ENCODE results near the gene ACBD4.

The ACBD4 gene

GRCh38 chr17:45164734-45165269 is 29.3 kb downstream of the ACBD4 start:
- Histone ChIP-seq H3K4ac (ENCODE audit: low read length) (no peak overlapping the region), H3K4me1 (ENCODE audit: control insufficient read depth in 2 of 2, insufficient read depth in 1 of 2, low read depth in 1 of 2, low read length in 2 of 2) (peaks cover 8 to 11% of the 10 kb centered on the region in 2 donors), H3K23ac (ENCODE audit: low read depth, low read length, poor library complexity) (no peak overlapping the region), H3K9me3 (replicated peaks in 1 of 2; ENCODE audit: control insufficient read depth in 2 of 2, insufficient read depth in 1 of 2, low read depth in 1 of 2, low read length in 2 of 2) (no peaks in the 10 kb centered on the region), H3K27me3 (ENCODE audit: control insufficient read depth in 3 of 3, insufficient read depth in 3 of 3, low read depth in 1 of 3, low read length in 3 of 3) (no peaks in the 10 kb centered on the region), H2AFZ (ENCODE audit: low read length) (no peak overlapping the region), H4K8ac (ENCODE audit: low read depth, low read length) (no peak overlapping the region), H3K18ac (ENCODE audit: low read length) (no peak overlapping the region), H2BK5ac (ENCODE audit: low read length) (no peak overlapping the region), H2BK15ac (ENCODE audit: low read length) (no peak overlapping the region), H3K36me3 (replicated peaks in 1 of 2; ENCODE audit: control insufficient read depth in 2 of 2, insufficient read depth in 2 of 2, low read length in 2 of 2) (peaks cover 2 to 16% of the 10 kb centered on the region in 2 donors), H3K27ac (replicated peaks; ENCODE audit: low read length) (no peak overlapping the region), H2BK12ac (ENCODE audit: low read length) (no peak overlapping the region), H2BK120ac (ENCODE audit: low read depth, low read length) (no peak overlapping the region), H4K91ac (ENCODE audit: low read depth, low read length, poor library complexity) (no peak overlapping the region), H3K4me3 (ENCODE audit: low read length in 2 of 2) (no peak overlapping the region), H3K4me2 (ENCODE audit: insufficient read depth, low read length, poor library complexity, severe bottlenecking) (no peak overlapping the region), H2AK5ac (ENCODE audit: low read depth, low read length) (no peak overlapping the region), H3K9ac (ENCODE audit: low read depth, low read length, poor library complexity) (no peak overlapping the region), H3K14ac (ENCODE audit: low read length) (no peak overlapping the region), H3K79me1 (ENCODE audit: low read depth, low read length) (no peaks in the 10 kb centered on the region)
- no CpG with 5 or more reads among the region's 7 CpGs for WGBS, 2 donors (ENCODE audit: extremely low coverage in 2 of 2, insufficient read length in 2 of 2, insufficient replicate concordance in 1 of 2)
- DNase-seq (ENCODE audit: low spot score) = no peak

- H3K27me3 ChIP-seq (ENCODE audit: control insufficient read depth in 3 of 3, insufficient read depth in 3 of 3, low read depth in 1 of 3, low read length in 3 of 3) = no peaks in the 10 kb centered on the region
- H3K4me2 ChIP-seq (ENCODE audit: insufficient read depth, low read length, poor library complexity, severe bottlenecking) = no peak overlapping the region
- no peak overlapping the region for H2AFZ ChIP-seq (ENCODE audit: low read length)
- no peak overlapping the region for H2BK15ac ChIP-seq (ENCODE audit: low read length)
- H3K4me1 ChIP-seq (ENCODE audit: control insufficient read depth in 2 of 2, insufficient read depth in 1 of 2, low read depth in 1 of 2, low read length in 2 of 2) = peaks cover 23 to 28% of the 10 kb centered on the region in 2 donors
- H4K8ac ChIP-seq (ENCODE audit: low read depth, low read length) = no peak overlapping the region
- H2BK5ac ChIP-seq (ENCODE audit: low read length) = peak overlapping the region; percentile 46
- no peak overlapping the region for H3K4ac ChIP-seq (ENCODE audit: low read length)
- no CpG with 5 or more reads among the region's 43 CpGs for WGBS, 2 donors (ENCODE audit: extremely low coverage in 2 of 2, insufficient read length in 2 of 2, insufficient replicate concordance in 1 of 2)
- no peaks in the 10 kb centered on the region for H3K9me3 ChIP-seq (replicated peaks in 1 of 2; ENCODE audit: control insufficient read depth in 2 of 2, insufficient read depth in 1 of 2, low read depth in 1 of 2, low read length in 2 of 2)
- H3K79me1 ChIP-seq (ENCODE audit: low read depth, low read length) = no peaks in the 10 kb centered on the region
- H3K14ac ChIP-seq (ENCODE audit: low read length) = no peak overlapping the region
- H3K36me3 ChIP-seq (replicated peaks in 1 of 2; ENCODE audit: control insufficient read depth in 2 of 2, insufficient read depth in 2 of 2, low read length in 2 of 2) = peaks cover 6 to 18% of the 10 kb centered on the region in 2 donors
- no peak overlapping the region for H4K91ac ChIP-seq (ENCODE audit: low read depth, low read length, poor library complexity)
- H2BK120ac ChIP-seq (ENCODE audit: low read depth, low read length) = no peak overlapping the region
- H3K18ac ChIP-seq (ENCODE audit: low read length) = peak overlapping the region; percentile 72
- peak overlapping the region; percentile 40 for H3K23ac ChIP-seq (ENCODE audit: low read depth, low read length, poor library complexity)
- H3K4me3 ChIP-seq (ENCODE audit: low read length in 2 of 2) = no peak overlapping the region
- no peak overlapping the region for H3K9ac ChIP-seq (ENCODE audit: low read depth, low read length, poor library complexity)
- DNase-seq (ENCODE audit: low spot score) = no peak
- H2BK12ac ChIP-seq (ENCODE audit: low read length) = no peak overlapping the region
- H2AK5ac ChIP-seq (ENCODE audit: low read depth, low read length) = peak overlapping the region; percentile 42
- no peak overlapping the region for H3K27ac ChIP-seq (replicated peaks; ENCODE audit: low read length)
These were observed 33.7 kb downstream of the ACBD4 start for GRCh38 chr17:45168991-45169752.

GRCh38 chr17:45170280-45170930 is 34.9 kb downstream of the ACBD4 start:
- Histone ChIP-seq H3K9me3 (replicated peaks in 1 of 2; ENCODE audit: control insufficient read depth in 2 of 2, insufficient read depth in 1 of 2, low read depth in 1 of 2, low read length in 2 of 2) (no peaks in the 10 kb centered on the region), H3K18ac (ENCODE audit: low read length) (peak overlapping the region; percentile 20), H3K27me3 (ENCODE audit: control insufficient read depth in 3 of 3, insufficient read depth in 3 of 3, low read depth in 1 of 3, low read length in 3 of 3) (no peaks in the 10 kb centered on the region), H3K4me1 (ENCODE audit: control insufficient read depth in 2 of 2, insufficient read depth in 1 of 2, low read depth in 1 of 2, low read length in 2 of 2) (peaks cover 23 to 28% of the 10 kb centered on the region in 2 donors), H2BK120ac (ENCODE audit: low read depth, low read length) (peak overlapping the region; percentile 82), H4K91ac (ENCODE audit: low read depth, low read length, poor library complexity) (peak overlapping the region; percentile 18), H2BK12ac (ENCODE audit: low read length) (peak overlapping the region; percentile 0), H2AFZ (ENCODE audit: low read length) (no peak overlapping the region), H3K27ac (replicated peaks; ENCODE audit: low read length) (peak overlapping the region; percentile 40), H4K8ac (ENCODE audit: low read depth, low read length) (no peak overlapping the region), H2AK5ac (ENCODE audit: low read depth, low read length) (peak overlapping the region; percentile 71), H3K4me2 (ENCODE audit: insufficient read depth, low read length, poor library complexity, severe bottlenecking) (no peak overlapping the region), H2BK15ac (ENCODE audit: low read length) (peak overlapping the region; percentile 2), H3K14ac (ENCODE audit: low read length) (no peak overlapping the region), H3K79me1 (ENCODE audit: low read depth, low read length) (no peaks in the 10 kb centered on the region), H2BK5ac (ENCODE audit: low read length) (peak overlapping the region; percentile 93), H3K23ac (ENCODE audit: low read depth, low read length, poor library complexity) (peak overlapping the region; percentile 20), H3K4ac (ENCODE audit: low read length) (no peak overlapping the region), H3K9ac (ENCODE audit: low read depth, low read length, poor library complexity) (peak overlapping the region; percentile 73), H3K4me3 (ENCODE audit: low read length in 2 of 2) (peak overlapping the region in 1 of 2 donors; percentile 5), H3K36me3 (replicated peaks in 1 of 2; ENCODE audit: control insufficient read depth in 2 of 2, insufficient read depth in 2 of 2, low read length in 2 of 2) (peaks cover 4 to 18% of the 10 kb centered on the region in 2 donors)
- no peak for DNase-seq (ENCODE audit: low spot score)
- WGBS, 2 donors (ENCODE audit: extremely low coverage in 2 of 2, insufficient read length in 2 of 2, insufficient replicate concordance in 1 of 2) = no CpG with 5 or more reads among the region's 12 CpGs

- H2BK5ac ChIP-seq (ENCODE audit: low read length) = peak overlapping the region; percentile 93
- H3K4ac ChIP-seq (ENCODE audit: low read length) = peak overlapping the region; percentile 79
- peak overlapping the region; percentile 2 for H2BK15ac ChIP-seq (ENCODE audit: low read length)
- H3K14ac ChIP-seq (ENCODE audit: low read length) = peak overlapping the region; percentile 42
- H2BK120ac ChIP-seq (ENCODE audit: low read depth, low read length) = peak overlapping the region; percentile 100
- peak overlapping the region; percentile 0 for H2BK12ac ChIP-seq (ENCODE audit: low read length)
- no peak for DNase-seq (ENCODE audit: low spot score)
- peak overlapping the region; percentile 94 for H2AFZ ChIP-seq (ENCODE audit: low read length)
- no peaks in the 10 kb centered on the region for H3K9me3 ChIP-seq (replicated peaks in 1 of 2; ENCODE audit: control insufficient read depth in 2 of 2, insufficient read depth in 1 of 2, low read depth in 1 of 2, low read length in 2 of 2)
- H3K9ac ChIP-seq (ENCODE audit: low read depth, low read length, poor library complexity) = peak overlapping the region; percentile 73
- H3K18ac ChIP-seq (ENCODE audit: low read length) = peak overlapping the region; percentile 98
- H4K8ac ChIP-seq (ENCODE audit: low read depth, low read length) = no peak overlapping the region
- H3K27me3 ChIP-seq (ENCODE audit: control insufficient read depth in 3 of 3, insufficient read depth in 3 of 3, low read depth in 1 of 3, low read length in 3 of 3) = no peaks in the 10 kb centered on the region
- peaks cover 23 to 28% of the 10 kb centered on the region in 2 donors for H3K4me1 ChIP-seq (ENCODE audit: control insufficient read depth in 2 of 2, insufficient read depth in 1 of 2, low read depth in 1 of 2, low read length in 2 of 2)
- peaks cover 4 to 18% of the 10 kb centered on the region in 2 donors for H3K36me3 ChIP-seq (replicated peaks in 1 of 2; ENCODE audit: control insufficient read depth in 2 of 2, insufficient read depth in 2 of 2, low read length in 2 of 2)
- WGBS, 2 donors (ENCODE audit: extremely low coverage in 2 of 2, insufficient read length in 2 of 2, insufficient replicate concordance in 1 of 2) = no CpG with 5 or more reads among the region's 5 CpGs
- H4K91ac ChIP-seq (ENCODE audit: low read depth, low read length, poor library complexity) = peak overlapping the region; percentile 39
- no peak overlapping the region for H3K4me2 ChIP-seq (ENCODE audit: insufficient read depth, low read length, poor library complexity, severe bottlenecking)
- peak overlapping the region; percentile 84 for H3K27ac ChIP-seq (replicated peaks; ENCODE audit: low read length)
- no peak overlapping the region for H3K23ac ChIP-seq (ENCODE audit: low read depth, low read length, poor library complexity)
- no peaks in the 10 kb centered on the region for H3K79me1 ChIP-seq (ENCODE audit: low read depth, low read length)
- H3K4me3 ChIP-seq (ENCODE audit: low read length in 2 of 2) = no peak overlapping the region
- H2AK5ac ChIP-seq (ENCODE audit: low read depth, low read length) = peak overlapping the region; percentile 98
These were observed 35.4 kb downstream of the ACBD4 start for GRCh38 chr17:45170931-45171337.
